GM18909 (cell line): ENCODE data around the gene TSPAN5.

Source experiments
- ATAC-seq: cut with Tn5 transposase; IDR thresholded peaks from one replicate; pipeline ENCODE4 v1.9.1; 2021; ENCODE audit warnings: mild to moderate bottlenecking; ENCODE audit not compliant: unreplicated experiment, poor library complexity

The TSPAN5 gene

DNA sequence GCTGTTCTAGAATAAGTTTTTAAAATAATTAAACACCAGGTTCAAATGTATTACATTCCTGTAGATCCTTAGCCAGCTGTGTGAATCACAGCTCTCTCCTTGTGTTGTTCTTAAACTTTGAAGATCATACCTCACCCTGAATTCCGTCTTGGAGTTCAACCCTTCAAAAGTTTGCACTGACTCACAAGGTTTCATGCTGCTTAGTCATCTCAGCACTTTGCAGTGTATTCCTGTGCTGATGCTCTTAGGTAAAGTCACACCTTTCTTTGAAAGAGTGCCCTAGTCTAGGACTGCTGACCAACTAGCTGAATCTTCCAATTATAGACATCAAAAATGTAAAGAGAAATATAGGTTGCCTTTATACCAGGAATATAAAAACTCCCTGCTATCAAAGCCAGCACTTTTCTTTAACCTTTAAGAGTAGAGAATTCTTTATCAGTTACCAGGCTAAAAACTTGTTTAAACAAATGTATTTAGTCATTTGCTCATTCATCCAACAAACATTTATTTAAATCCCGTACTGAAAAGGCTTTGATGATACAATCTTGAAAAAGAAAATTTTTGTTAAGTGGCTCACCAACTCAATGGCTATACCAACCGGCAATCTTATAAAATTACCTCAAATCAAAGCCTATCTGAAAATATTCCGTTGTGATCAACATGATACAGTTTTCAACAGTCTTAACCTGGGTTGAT is 227.6 kb downstream of the TSPAN5 start:
- ATAC-seq, result no peak

DNA sequence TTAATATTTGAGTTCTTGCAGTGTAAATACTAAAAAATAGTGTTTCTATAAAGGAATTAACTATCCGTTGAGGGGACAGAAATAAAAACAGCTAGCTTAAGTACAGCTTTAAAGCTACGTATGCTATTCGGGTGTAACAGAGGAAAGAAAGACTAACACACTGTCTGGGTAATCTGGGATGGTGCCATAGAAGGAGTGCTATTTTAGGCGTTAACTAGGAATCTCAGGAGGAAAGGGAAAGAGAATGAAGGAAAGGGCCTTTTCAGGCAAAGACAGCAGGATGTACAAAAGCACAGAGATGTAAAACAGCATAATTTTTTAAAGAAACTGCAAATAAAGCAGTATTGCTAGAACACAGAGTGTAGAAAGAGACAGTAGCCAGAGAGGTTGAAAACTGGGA is 235.4 kb downstream of the TSPAN5 start:
- no peak for ATAC-seq

DNA sequence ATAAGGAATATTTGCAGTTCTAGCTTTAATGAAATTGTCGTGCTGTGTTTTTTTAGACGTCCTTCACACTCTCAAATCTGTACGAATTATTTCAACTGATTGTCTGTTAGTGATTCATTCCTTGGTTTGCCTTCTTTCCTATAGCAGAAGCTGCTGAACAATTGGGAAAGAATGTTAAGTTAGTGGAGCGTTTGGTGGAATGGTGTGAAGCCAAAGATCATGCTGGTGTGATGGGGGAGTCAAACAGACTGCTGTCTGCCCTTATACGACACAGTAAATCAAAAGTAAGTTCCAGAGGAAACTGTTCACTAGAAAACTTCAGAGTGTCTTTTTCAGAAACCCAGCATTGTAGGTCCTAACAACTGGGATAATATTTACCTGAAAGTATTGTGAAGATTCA is 237.3 kb downstream of the TSPAN5 start:
- no peak for ATAC-seq
